Measurements from ENCODE around the gene KBTBD12. TPM values are rescaled to one million over a fixed set of nuclear protein-coding genes. Genes with fewer than 3 reads are reported as not detected.

The KBTBD12 gene
- total and polyA plus RNA-seq, 2 experiments from 2014 or later, result 0.07 TPM; not detected in 1

DNA sequence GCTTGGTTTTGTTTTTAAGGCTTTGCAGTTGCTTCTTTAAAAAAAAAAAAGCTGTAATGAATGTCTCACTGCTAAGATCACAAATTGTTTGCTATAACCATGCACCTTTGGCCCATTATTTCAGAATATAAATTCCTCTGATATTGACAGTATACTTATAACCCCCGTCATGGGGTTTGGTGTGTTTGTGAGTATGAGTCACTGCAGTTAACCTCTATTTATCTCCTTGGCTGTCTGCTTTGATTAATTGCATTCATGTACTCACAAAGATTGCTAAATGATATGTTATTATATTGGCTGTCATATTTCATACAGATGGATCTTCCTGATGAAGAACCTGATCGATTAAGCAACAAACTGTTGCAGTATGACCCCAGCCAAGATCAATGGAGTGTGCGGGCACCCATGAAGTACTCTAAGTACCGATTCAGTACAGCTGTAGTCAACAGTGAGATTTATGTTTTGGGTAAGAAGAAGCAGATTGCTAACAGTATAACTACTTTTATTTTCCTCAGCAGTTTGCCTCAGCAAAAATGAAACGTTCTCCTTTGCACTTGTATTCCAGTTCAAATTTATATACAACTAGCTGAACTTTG is 14.9 kb downstream of the KBTBD12 start:
- Histone ChIP-seq H3K27me3 (no peaks in the 10 kb centered on the region), H3K9me3 (ENCODE audit: low read depth) (no peaks in the 10 kb centered on the region), H3K79me2 (no peaks in the 10 kb centered on the region), H3K4me3 (no peak overlapping the region), H2AFZ (no peak overlapping the region), H3K27ac (peak overlapping the region; percentile 59), H3K4me2 (no peak overlapping the region), H3K9me2 (replicated peaks; ENCODE audit: insufficient read depth) (no peaks in the 10 kb centered on the region), H3K36me3 (replicated peaks; ENCODE audit: insufficient read depth, low read depth) (no peaks in the 10 kb centered on the region), H4K20me1 (ENCODE audit: insufficient read depth, poor library complexity, severe bottlenecking) (no peaks in the 10 kb centered on the region), H3K4me1 (ENCODE audit: insufficient read depth) (no peaks in the 10 kb centered on the region)
- TF ChIP-seq, protein P1, sequence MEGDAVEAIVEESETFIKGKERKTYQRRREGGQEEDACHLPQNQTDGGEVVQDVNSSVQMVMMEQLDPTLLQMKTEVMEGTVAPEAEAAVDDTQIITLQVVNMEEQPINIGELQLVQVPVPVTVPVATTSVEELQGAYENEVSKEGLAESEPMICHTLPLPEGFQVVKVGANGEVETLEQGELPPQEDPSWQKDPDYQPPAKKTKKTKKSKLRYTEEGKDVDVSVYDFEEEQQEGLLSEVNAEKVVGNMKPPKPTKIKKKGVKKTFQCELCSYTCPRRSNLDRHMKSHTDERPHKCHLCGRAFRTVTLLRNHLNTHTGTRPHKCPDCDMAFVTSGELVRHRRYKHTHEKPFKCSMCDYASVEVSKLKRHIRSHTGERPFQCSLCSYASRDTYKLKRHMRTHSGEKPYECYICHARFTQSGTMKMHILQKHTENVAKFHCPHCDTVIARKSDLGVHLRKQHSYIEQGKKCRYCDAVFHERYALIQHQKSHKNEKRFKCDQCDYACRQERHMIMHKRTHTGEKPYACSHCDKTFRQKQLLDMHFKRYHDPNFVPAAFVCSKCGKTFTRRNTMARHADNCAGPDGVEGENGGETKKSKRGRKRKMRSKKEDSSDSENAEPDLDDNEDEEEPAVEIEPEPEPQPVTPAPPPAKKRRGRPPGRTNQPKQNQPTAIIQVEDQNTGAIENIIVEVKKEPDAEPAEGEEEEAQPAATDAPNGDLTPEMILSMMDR (IDR thresholded peaks at IDR 0.05; ENCODE audit: poor library complexity), result no peak
- TF ChIP-seq EZH2phosphoT487 (IDR thresholded peaks at IDR 0.05; ENCODE audit: low read depth, severe bottlenecking, unreplicated experiment) (no peak), EZH2 (IDR thresholded peaks at IDR 0.05; ENCODE audit: borderline replicate concordance) (no peak)
- peak; percentile 40 for DNase-seq (ENCODE audit: low spot score)
- WGBS (ENCODE audit: low lambda C conversion rate, missing lambda C conversion rate), result 70% methylated on average over 5 of the region's 5 CpGs

DNA sequence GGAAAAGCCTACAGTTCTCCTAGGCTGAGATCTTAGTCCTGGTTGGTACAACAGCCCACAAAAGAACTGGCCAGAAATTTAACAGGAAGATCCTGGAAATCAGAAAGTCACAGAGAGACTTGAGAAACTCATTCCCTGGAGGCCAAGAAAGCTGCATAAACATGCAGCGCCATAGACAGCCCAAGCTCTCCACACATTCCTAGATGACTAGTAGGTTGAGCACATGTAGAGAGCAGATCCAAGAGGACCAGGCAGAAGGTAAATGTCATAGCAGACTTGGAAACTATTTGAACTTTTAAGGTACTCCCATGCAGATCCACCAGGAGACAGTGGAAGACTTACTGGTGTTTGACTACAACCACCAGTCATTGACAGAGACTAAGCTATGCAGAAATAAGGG is 18.4 kb downstream of the KBTBD12 start:
- H3K4me3 ChIP-seq, result no peak overlapping the region
- H3K9me2 ChIP-seq (replicated peaks; ENCODE audit: insufficient read depth), result no peaks in the 10 kb centered on the region
- H3K27me3 ChIP-seq, result no peaks in the 10 kb centered on the region
- H2AFZ ChIP-seq, result no peak overlapping the region
- no peak overlapping the region for H3K27ac ChIP-seq
- DNase-seq (ENCODE audit: low spot score), result no peak
- H3K9me3 ChIP-seq (ENCODE audit: low read depth), result no peaks in the 10 kb centered on the region
- no peaks in the 10 kb centered on the region for H3K4me1 ChIP-seq (ENCODE audit: insufficient read depth)
- TF ChIP-seq, protein P1 (IDR thresholded peaks at IDR 0.05; ENCODE audit: poor library complexity), result no peak
- TF ChIP-seq EZH2 (IDR thresholded peaks at IDR 0.05; ENCODE audit: borderline replicate concordance) (no peak), EZH2phosphoT487 (IDR thresholded peaks at IDR 0.05; ENCODE audit: low read depth, severe bottlenecking, unreplicated experiment) (no peak)
- no peaks in the 10 kb centered on the region for H3K36me3 ChIP-seq (replicated peaks; ENCODE audit: insufficient read depth, low read depth)
- H3K4me2 ChIP-seq, result no peak overlapping the region
- H4K20me1 ChIP-seq (ENCODE audit: insufficient read depth, poor library complexity, severe bottlenecking), result no peaks in the 10 kb centered on the region
- no peaks in the 10 kb centered on the region for H3K79me2 ChIP-seq
- WGBS (ENCODE audit: low lambda C conversion rate, missing lambda C conversion rate), result 83% methylated on average over 1 of the region's 1 CpG

DNA sequence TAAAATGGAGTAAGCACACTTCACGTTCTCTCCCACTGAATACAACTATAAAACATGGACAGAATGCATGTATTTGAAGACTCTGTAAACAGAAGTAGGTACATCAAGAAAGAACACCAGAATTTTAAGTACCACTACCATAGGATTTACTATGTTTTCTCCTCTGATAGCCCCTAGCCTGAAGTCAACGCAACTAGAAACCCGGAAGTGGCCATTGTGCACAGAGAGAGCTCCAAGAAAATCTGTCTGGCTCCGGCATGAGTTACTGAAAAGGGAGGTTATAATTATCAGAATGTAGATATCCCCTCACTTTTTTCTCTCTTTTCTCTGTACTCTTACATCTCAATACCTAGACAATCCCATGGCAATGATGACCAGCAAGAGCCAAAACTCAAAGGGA is 23.8 kb downstream of the KBTBD12 start:
- Histone ChIP-seq H3K4me3 (no peak overlapping the region), H3K79me2 (no peaks in the 10 kb centered on the region), H3K36me3 (replicated peaks; ENCODE audit: insufficient read depth, low read depth) (no peaks in the 10 kb centered on the region), H2AFZ (no peak overlapping the region), H4K20me1 (ENCODE audit: insufficient read depth, poor library complexity, severe bottlenecking) (no peaks in the 10 kb centered on the region), H3K4me2 (no peak overlapping the region), H3K27ac (no peak overlapping the region), H3K9me2 (replicated peaks; ENCODE audit: insufficient read depth) (no peaks in the 10 kb centered on the region), H3K27me3 (peaks cover 3% of the 10 kb centered on the region), H3K4me1 (ENCODE audit: insufficient read depth) (no peaks in the 10 kb centered on the region), H3K9me3 (ENCODE audit: low read depth) (no peaks in the 10 kb centered on the region)
- TF ChIP-seq EZH2phosphoT487 (IDR thresholded peaks at IDR 0.05; ENCODE audit: low read depth, severe bottlenecking, unreplicated experiment) (no peak), EZH2 (IDR thresholded peaks at IDR 0.05; ENCODE audit: borderline replicate concordance) (no peak)
- TF ChIP-seq, protein P1 (IDR thresholded peaks at IDR 0.05; ENCODE audit: poor library complexity), result no peak
- no peak for DNase-seq (ENCODE audit: low spot score)
- WGBS (ENCODE audit: low lambda C conversion rate, missing lambda C conversion rate), result 91% methylated on average over 4 of the region's 4 CpGs
